Body of pancreas (tissue), 4 donors: ENCODE results near the gene DPYD. TPM values are rescaled to one million over a fixed set of nuclear protein-coding genes. Genes with fewer than 3 reads are reported as not detected.
A peak's percentile ranks its signal among the peaks of the same experiment; 100 is the strongest.

Experiments
- ATAC-seq: fragments of 150-250 bp; one replicate; pipeline ENCODE4 v1.9.1; 2016
- DNase-seq, 4 donors: peaks; one replicate each; pipeline ENCODE4 v3.0.0-alpha.2; 2019
- H3K27ac ChIP-seq, 4 donors: fragments of 200-600 bp; sonication (generic); 1 replicate in 3 of 4; 2 replicates in 1 of 4; pipeline versions ENCODE4 v1.5.1 to v1.6.1; 2016 to 2019; ENCODE audit warnings: mild to moderate bottlenecking in 1 of 4, mixed read lengths in 1 of 4, moderate library complexity in 1 of 4
- H3K27me3 ChIP-seq, 2 donors: fragments of 200-600 bp; sonication (generic); one replicate each; pipeline ENCODE4 v1.6.0; 2016; ENCODE audit warnings: mild to moderate bottlenecking in 1 of 2
- H3K36me3 ChIP-seq, 2 donors: fragments of 200-600 bp; sonication (generic); replicated peaks in 1 of 2; 2 replicates each; pipeline ENCODE4 v1.5.1; 2016; ENCODE audit warnings: low read depth in 2 of 2; ENCODE audit not compliant: insufficient read depth in 1 of 2
- H3K4me1 ChIP-seq: fragments of 200-600 bp; sonication (generic); one replicate; pipeline ENCODE4 v1.6.0; 2016
- H3K4me3 ChIP-seq, 2 donors: fragments of 200-600 bp; sonication (generic); 1 replicate in 1 of 2; 2 replicates in 1 of 2; pipeline ENCODE4 v1.5.1; 2016 to 2019
- H3K9me3 ChIP-seq, 3 donors: fragments of 200-600 bp; sonication (generic); 1 replicate in 2 of 3; 2 replicates in 1 of 3; pipeline ENCODE4 v1.5.1; 2016
- POLR2A ChIP-seq, 3 donors: fragments of 450-650 bp; IDR thresholded peaks; one replicate each; pipeline ENCODE4 v1.6.1; 2016; ENCODE audit warnings: antibody characterized with exemption in 3 of 3, mild to moderate bottlenecking in 2 of 3
- WGBS, 2 donors: methylation state at CpG; one replicate each; pipeline ENCODE4 v1.1.5; 2017; 5-methylcytosine and 5-hydroxymethylcytosine counted together
- intact Hi-C: fragments of 100-400 bp; cut with DNase I; formaldehyde crosslinking; loops from one replicate; pipeline ENCODE4 v1.15.1; 2023
- total RNA-seq, 2 donors: library from RNA; depleted of rRNA; stranded (reverse); fragments of >200 nt; gene quantifications; one replicate each; pipeline ENCODE4 v1.1.0, GENCODE V29; 2016
- TF ChIP-seq, protein P1 (sequence below), 7 experiments: fragments of 450-650 bp in 4 of 7; fragments of 200-600 bp in 3 of 7; sonication (generic) in 3 of 7; IDR thresholded peaks; one replicate each; pipeline ENCODE4 v1.5.1; 2016 to 2019; ENCODE audit warnings: antibody characterized with exemption in 7 of 7

Gene DPYD
- total RNA-seq, 2 donors from 2014 or later, result 13.8 to 17.1 TPM

DNA sequence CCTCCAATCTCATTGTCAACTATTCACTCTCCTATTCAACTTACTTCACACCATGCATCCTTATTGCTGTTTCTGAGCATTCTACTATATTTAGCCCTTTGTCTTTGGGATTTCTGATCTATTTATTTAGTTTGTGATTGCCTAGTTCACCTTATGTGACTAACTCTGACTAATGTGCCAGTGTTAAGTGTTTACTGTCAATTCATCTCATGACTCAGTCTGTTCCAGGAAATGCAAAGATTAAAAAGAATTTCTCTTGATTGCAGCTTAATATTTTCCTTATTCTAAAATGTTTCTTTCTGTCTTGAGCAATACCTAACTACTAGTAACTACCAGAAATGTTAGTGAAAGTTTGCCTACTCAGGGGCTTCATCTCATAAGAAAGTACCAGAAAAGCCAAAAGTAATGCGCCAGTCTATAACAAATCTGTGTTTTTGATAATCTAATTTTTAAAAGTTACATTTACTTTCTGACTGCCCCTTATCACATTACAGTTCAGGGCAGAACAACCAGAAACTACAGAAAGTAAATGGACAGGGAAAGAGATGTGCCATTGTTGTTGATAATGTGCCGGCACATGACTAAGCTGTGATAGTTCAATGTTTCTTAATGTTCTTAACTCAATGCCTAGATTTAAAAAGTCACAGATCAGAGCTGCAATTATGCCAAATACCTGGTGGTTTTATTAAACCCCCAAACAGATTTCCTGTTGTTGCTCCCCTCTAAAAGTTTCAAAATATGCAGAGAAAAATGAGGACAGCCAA is 642.8 kb downstream of the DPYD start:
- 82 to 83% methylated on average over 2 of the region's 2 CpGs for WGBS, 2 donors
- Histone ChIP-seq H3K4me3 (no peak overlapping the region), H3K27me3 (no peaks in the 10 kb centered on the region), H3K36me3 (no peaks in the 10 kb centered on the region), H3K27ac (peak overlapping the region in 3 of 4 donors; percentile 59 to 77 (median 62)), H3K9me3 (no peaks in the 10 kb centered on the region), H3K4me1 (peaks cover 18% of the 10 kb centered on the region)
- intact Hi-C loops, result no loop called here
- DNase-seq, result no peak
- TF ChIP-seq, protein P1, sequence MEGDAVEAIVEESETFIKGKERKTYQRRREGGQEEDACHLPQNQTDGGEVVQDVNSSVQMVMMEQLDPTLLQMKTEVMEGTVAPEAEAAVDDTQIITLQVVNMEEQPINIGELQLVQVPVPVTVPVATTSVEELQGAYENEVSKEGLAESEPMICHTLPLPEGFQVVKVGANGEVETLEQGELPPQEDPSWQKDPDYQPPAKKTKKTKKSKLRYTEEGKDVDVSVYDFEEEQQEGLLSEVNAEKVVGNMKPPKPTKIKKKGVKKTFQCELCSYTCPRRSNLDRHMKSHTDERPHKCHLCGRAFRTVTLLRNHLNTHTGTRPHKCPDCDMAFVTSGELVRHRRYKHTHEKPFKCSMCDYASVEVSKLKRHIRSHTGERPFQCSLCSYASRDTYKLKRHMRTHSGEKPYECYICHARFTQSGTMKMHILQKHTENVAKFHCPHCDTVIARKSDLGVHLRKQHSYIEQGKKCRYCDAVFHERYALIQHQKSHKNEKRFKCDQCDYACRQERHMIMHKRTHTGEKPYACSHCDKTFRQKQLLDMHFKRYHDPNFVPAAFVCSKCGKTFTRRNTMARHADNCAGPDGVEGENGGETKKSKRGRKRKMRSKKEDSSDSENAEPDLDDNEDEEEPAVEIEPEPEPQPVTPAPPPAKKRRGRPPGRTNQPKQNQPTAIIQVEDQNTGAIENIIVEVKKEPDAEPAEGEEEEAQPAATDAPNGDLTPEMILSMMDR (IDR thresholded peaks at IDR 0.05), result no peak
- TF ChIP-seq POLR2A (IDR thresholded peaks at IDR 0.05), result no peak
- peak; percentile 77 for ATAC-seq

DNA sequence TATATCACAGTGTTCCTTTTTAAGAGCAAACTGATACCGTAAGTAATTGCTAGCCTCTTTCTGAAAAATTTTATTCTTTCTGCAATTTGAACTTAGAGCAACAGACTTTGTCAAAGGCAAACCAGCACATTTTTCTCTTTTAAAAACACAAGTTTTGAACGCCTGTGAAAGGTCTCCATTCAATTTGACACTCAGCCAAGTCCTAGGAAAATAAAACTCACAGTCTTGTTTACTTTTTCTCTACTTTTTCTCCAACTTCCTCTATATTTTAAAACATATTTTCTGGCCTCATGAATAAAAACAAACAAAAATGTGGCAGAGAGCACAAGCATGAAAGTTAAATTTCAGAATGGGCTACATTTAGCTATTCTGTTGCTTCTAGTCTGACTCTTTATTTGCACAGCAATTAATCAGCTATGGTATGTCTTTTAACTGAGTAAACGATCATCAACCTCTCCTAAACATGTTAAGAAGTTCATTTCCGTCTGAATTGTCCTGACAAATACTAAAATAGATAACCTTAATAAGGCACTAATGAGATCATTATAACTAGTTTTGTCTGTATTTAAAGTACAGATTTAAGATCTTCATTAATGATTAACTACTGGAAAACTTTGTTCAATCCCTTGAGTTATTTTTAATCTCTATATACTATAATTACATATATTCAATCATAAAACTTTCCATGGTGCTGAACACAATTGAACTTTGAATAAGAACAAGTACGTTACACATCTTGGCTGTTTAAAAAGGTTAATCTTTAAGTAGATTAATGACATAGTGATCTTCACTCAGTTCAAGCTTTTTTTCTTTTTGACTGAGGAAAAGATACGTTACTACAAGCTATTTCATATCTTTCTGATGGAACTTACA is 648.7 kb downstream of the DPYD start:
- Histone ChIP-seq H3K4me3 (no peak overlapping the region), H3K27me3 (no peaks in the 10 kb centered on the region), H3K4me1 (peaks cover 14% of the 10 kb centered on the region), H3K27ac (no peak overlapping the region), H3K9me3 (no peaks in the 10 kb centered on the region), H3K36me3 (no peaks in the 10 kb centered on the region)
- 23 to 28% methylated on average over 6 of the region's 6 CpGs for WGBS, 2 donors
- DNase-seq (no peak), ATAC-seq (no peak)
- no peak for TF ChIP-seq POLR2A (IDR thresholded peaks at IDR 0.05)
- TF ChIP-seq, protein P1 (IDR thresholded peaks at IDR 0.05), result no peak
- intact Hi-C loops, result no loop called here

DNA sequence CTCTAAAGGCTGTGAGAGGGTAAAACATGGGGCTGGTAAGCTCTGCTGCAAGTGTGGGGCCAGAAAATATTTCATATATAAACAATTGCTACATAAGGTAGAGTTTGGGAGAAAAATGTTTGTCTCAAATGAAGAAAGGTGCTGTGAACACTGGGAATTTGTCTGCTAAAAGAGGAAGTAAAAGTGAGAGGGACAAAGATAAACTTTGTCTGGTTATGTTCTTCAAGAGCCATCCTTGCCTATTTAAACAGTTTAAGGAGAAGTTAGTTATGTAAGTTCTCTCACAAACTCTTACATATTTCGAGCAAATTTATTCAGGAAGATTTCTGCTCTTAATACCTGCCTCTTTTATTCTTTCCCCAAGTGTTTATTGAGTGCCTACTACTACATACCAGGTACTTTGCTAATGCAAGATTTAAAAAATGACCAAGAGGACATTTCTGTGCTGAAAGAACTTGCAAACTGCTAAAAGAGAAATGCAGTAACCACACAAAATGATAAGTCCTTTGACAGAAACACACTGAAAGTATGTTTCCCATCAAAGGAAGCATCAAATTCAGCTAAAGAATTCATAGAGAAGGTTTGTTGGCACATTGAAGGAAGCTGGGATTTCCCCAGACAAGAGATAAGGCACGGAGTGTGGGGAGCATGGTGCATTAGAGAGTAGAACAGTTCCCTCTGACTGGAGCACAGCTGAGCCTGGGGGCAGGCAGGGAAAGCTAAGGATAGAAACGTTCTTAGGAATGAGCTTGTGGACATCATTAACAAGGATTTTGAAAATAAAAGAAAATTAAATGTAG is 650.1 kb downstream of the DPYD start:
- ATAC-seq, result no peak

DNA sequence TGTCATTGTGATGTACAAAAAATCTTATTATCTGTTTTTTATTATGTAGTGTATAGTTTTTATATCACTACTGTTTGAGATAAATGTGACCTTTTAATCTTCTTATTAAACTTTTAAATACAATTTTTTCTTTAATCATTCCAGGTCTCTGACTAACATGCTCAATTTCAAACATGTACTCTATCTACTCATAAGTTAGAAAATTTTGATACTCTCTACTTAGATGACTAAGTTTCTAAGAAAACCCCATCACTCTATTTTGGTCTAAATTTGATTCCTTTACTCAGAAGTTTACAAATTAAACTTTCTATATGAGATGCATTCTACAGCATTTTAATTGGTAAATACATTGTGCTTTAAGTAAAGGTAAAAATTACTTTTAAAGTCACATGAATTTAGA is 655.2 kb downstream of the DPYD start:
- intact Hi-C loops, result no loop called here
- Histone ChIP-seq H3K4me1 (no peaks in the 10 kb centered on the region), H3K27ac (no peak overlapping the region), H3K9me3 (no peaks in the 10 kb centered on the region), H3K27me3 (no peaks in the 10 kb centered on the region), H3K36me3 (no peaks in the 10 kb centered on the region), H3K4me3 (no peak overlapping the region)
- DNase-seq (no peak), ATAC-seq (no peak)
- TF ChIP-seq POLR2A (IDR thresholded peaks at IDR 0.05), result no peak
- TF ChIP-seq, protein P1 (IDR thresholded peaks at IDR 0.05), result no peak

More for the DNA sequence above, 650.1 kb downstream of the DPYD start:
- H3K27me3 ChIP-seq, result no peaks in the 10 kb centered on the region
- H3K4me1 ChIP-seq, result peaks cover 14% of the 10 kb centered on the region
- intact Hi-C loops, result no loop called here
- H3K9me3 ChIP-seq, result no peaks in the 10 kb centered on the region
- no peak overlapping the region for H3K27ac ChIP-seq
- H3K4me3 ChIP-seq, result no peak overlapping the region
- TF ChIP-seq, protein P1 (IDR thresholded peaks at IDR 0.05), result no peak
- H3K36me3 ChIP-seq, result no peaks in the 10 kb centered on the region
- DNase-seq, result no peak
- WGBS, 2 donors, result 41 to 46% methylated on average over 3 of the region's 3 CpGs
